Keratinocyte (primary cell): ENCODE data around the gene C10orf90. TPM values are rescaled to one million over a fixed set of nuclear protein-coding genes. Genes with fewer than 3 reads are reported as not detected.

Experiments used
- DNase-seq: peaks from one replicate; pipeline ENCODE4 v3.0.0-alpha.2; 2011; ENCODE audit warnings: low read depth, missing footprints, low spot score
- FAIRE-seq: peaks from 2 replicates; lab custom pipeline; 2011; peaks lifted over from hg19 to GRCh38; lab: Jason Lieb, UNC
- H2AFZ ChIP-seq: 2 replicates; pipeline ENCODE4 v1.6.0; 2012; ENCODE audit warnings: low read length, control low read depth, inconsistent platforms; ENCODE audit not compliant: control insufficient read depth
- H3K27ac ChIP-seq: 2 replicates; pipeline ENCODE4 v1.5.1; 2011; ENCODE audit warnings: low read length; ENCODE audit not compliant: control insufficient read depth, insufficient read depth
- H3K27me3 ChIP-seq: 3 replicates; pipeline ENCODE4 v1.6.0; 2011; ENCODE audit warnings: low read length; ENCODE audit not compliant: control insufficient read depth, insufficient read depth; ENCODE audit errors: extremely low read depth
- H3K36me3 ChIP-seq, 2 experiments: 2 replicates in 1 of 2; 3 replicates in 1 of 2; pipeline ENCODE4 v1.5.1; 2011; ENCODE audit warnings: low read length in 2 of 2, mild to moderate bottlenecking in 1 of 2; ENCODE audit not compliant: control insufficient read depth in 2 of 2, insufficient read depth in 2 of 2; ENCODE audit errors: extremely low read depth in 1 of 2
- H3K4me1 ChIP-seq: 3 replicates; pipeline ENCODE4 v1.5.1; 2011; ENCODE audit warnings: low read length; ENCODE audit not compliant: control insufficient read depth, insufficient read depth; ENCODE audit errors: extremely low read depth
- H3K4me2 ChIP-seq: 3 replicates; pipeline ENCODE4 v1.6.0; 2011; ENCODE audit warnings: low read depth, low read length; ENCODE audit not compliant: control insufficient read depth, insufficient read depth; ENCODE audit errors: extremely low read depth
- H3K4me3 ChIP-seq, 3 experiments: fragments of 200-600 bp in 1 of 3; sonication (generic) in 1 of 3; 2 replicates in 2 of 3; 3 replicates in 1 of 3; pipeline ENCODE4 v1.5.1; 2011 to 2016; ENCODE audit warnings: low read length in 3 of 3, mild to moderate bottlenecking in 3 of 3, control low read depth in 2 of 3, inconsistent platforms in 1 of 3, low read depth in 1 of 3, mixed read lengths in 1 of 3, mixed run types in 1 of 3, moderate library complexity in 1 of 3; ENCODE audit not compliant: control insufficient read depth in 2 of 3, insufficient read depth in 2 of 3; ENCODE audit errors: extremely low read depth in 1 of 3
- H3K79me2 ChIP-seq: 2 replicates; pipeline ENCODE4 v1.6.0; 2012; ENCODE audit warnings: low read length; ENCODE audit not compliant: control insufficient read depth, insufficient read depth
- H3K9ac ChIP-seq: 3 replicates; pipeline ENCODE4 v1.6.0; 2011; ENCODE audit warnings: low read length; ENCODE audit not compliant: control insufficient read depth, insufficient read depth; ENCODE audit errors: extremely low read depth
- H3K9me1 ChIP-seq: 3 replicates; pipeline ENCODE4 v1.6.0; 2011; ENCODE audit warnings: low read length; ENCODE audit not compliant: control insufficient read depth, insufficient read depth; ENCODE audit errors: extremely low read depth
- H3K9me3 ChIP-seq: 2 replicates; pipeline ENCODE4 v1.5.1; 2012; ENCODE audit warnings: low read depth, low read length; ENCODE audit not compliant: control insufficient read depth
- H4K20me1 ChIP-seq: 3 replicates; pipeline ENCODE4 v1.6.0; 2011; ENCODE audit warnings: low read length; ENCODE audit not compliant: control insufficient read depth, insufficient read depth; ENCODE audit errors: extremely low read depth
- CTCF ChIP-seq, 3 experiments: IDR thresholded peaks in 1 of 3; conservative IDR thresholded peaks in 1 of 3; optimal IDR thresholded peaks in 1 of 3; 2 replicates in 2 of 3; 3 replicates in 1 of 3; pipeline versions ENCODE3 to v1.5.1; 2011; ENCODE audit warnings: low read length in 3 of 3, mild to moderate bottlenecking in 3 of 3, moderate library complexity in 2 of 3, control low read depth in 1 of 3, inconsistent platforms in 1 of 3; ENCODE audit not compliant: insufficient read depth in 2 of 3; ENCODE audit errors: extremely low read depth in 1 of 3
- EZH2 ChIP-seq: IDR thresholded peaks from one replicate; pipeline ENCODE4 v1.6.1; 2012; ENCODE audit warnings: inconsistent platforms, mild to moderate bottlenecking, low read length, moderate library complexity
- dilution Hi-C: fragments of 300-500 bp; cut with MboI; formaldehyde crosslinking; loops from one replicate; pipeline ENCODE4 v1.7.0; 2020; ENCODE audit warnings: low sequenced_read_pairs; ENCODE audit not compliant: extremely low pct_ligation_motif_present
- polyA plus RNA-seq, 5 experiments: library from polyadenylated mRNA; depleted of rRNA in 3 of 5; stranded (reverse) in 3 of 5; stranded (forward) in 1 of 5; unstranded in 1 of 5; fragments of >200 nt; gene quantifications; 1 replicate in 1 of 5; 2 replicates in 3 of 5; 3 replicates in 1 of 5; pipeline versions ENCODE4 v1.2.1 to v1.2.3, GENCODE V29; 2011 to 2012; ENCODE audit warnings: missing spikeins in 2 of 5, low read depth in 1 of 5, low replicate concordance in 1 of 5

Gene C10orf90
- polyA plus RNA-seq, 1 donor (not counting 4 experiments of a cell fraction or from before 2014, with no cell fraction given) = not detected

- H3K27ac ChIP-seq = no peak overlapping the region
- H3K4me3 ChIP-seq = no peak overlapping the region
- no peaks in the 10 kb centered on the region for H4K20me1 ChIP-seq
- no peaks in the 10 kb centered on the region for H3K4me1 ChIP-seq
- H2AFZ ChIP-seq = no peak overlapping the region
- FAIRE-seq (no peak), DNase-seq (no peak)
- H3K79me2 ChIP-seq = no peaks in the 10 kb centered on the region
- H3K27me3 ChIP-seq = no peaks in the 10 kb centered on the region
- no peaks in the 10 kb centered on the region for H3K9me1 ChIP-seq
- no peaks in the 10 kb centered on the region for H3K9me3 ChIP-seq
- H3K9ac ChIP-seq = no peak overlapping the region
- no peak for TF ChIP-seq CTCF (optimal IDR thresholded peaks at IDR 0.05 in 1 of 3, IDR thresholded peaks at IDR 0.05 in 1 of 3, conservative IDR thresholded peaks at IDR 0.05 in 1 of 3; ENCODE audit: extremely low read depth in 1 of 3, insufficient read depth in 2 of 3, low read length in 3 of 3)
- no peak for TF ChIP-seq EZH2
- dilution Hi-C loops = no loop called here
- H3K36me3 ChIP-seq = no peaks in the 10 kb centered on the region
- no peak overlapping the region for H3K4me2 ChIP-seq
Observed at GRCh38 chr10:126455036-126455765, 215.3 kb downstream of the C10orf90 start.

GRCh38 chr10:126454045-126454751, 216.3 kb downstream of the C10orf90 start:
- no peak overlapping the region for H3K4me3 ChIP-seq
- H3K27me3 ChIP-seq = no peaks in the 10 kb centered on the region
- H3K79me2 ChIP-seq = no peaks in the 10 kb centered on the region
- H3K9me1 ChIP-seq = no peaks in the 10 kb centered on the region
- TF ChIP-seq EZH2 (no peak), CTCF (optimal IDR thresholded peaks at IDR 0.05 in 1 of 3, IDR thresholded peaks at IDR 0.05 in 1 of 3, conservative IDR thresholded peaks at IDR 0.05 in 1 of 3; ENCODE audit: extremely low read depth in 1 of 3, insufficient read depth in 2 of 3, low read length in 3 of 3) (no peak)
- dilution Hi-C loops = no loop called here
- H2AFZ ChIP-seq = no peak overlapping the region
- H3K9ac ChIP-seq = no peak overlapping the region
- no peaks in the 10 kb centered on the region for H3K4me1 ChIP-seq
- no peak for DNase-seq
- H3K27ac ChIP-seq = no peak overlapping the region
- no peak overlapping the region for H3K4me2 ChIP-seq
- no peak for FAIRE-seq
- H3K36me3 ChIP-seq = no peaks in the 10 kb centered on the region
- H4K20me1 ChIP-seq = no peaks in the 10 kb centered on the region
- H3K9me3 ChIP-seq = no peaks in the 10 kb centered on the region
